Measurements from ENCODE around the gene IGFBPL1.

DNA sequence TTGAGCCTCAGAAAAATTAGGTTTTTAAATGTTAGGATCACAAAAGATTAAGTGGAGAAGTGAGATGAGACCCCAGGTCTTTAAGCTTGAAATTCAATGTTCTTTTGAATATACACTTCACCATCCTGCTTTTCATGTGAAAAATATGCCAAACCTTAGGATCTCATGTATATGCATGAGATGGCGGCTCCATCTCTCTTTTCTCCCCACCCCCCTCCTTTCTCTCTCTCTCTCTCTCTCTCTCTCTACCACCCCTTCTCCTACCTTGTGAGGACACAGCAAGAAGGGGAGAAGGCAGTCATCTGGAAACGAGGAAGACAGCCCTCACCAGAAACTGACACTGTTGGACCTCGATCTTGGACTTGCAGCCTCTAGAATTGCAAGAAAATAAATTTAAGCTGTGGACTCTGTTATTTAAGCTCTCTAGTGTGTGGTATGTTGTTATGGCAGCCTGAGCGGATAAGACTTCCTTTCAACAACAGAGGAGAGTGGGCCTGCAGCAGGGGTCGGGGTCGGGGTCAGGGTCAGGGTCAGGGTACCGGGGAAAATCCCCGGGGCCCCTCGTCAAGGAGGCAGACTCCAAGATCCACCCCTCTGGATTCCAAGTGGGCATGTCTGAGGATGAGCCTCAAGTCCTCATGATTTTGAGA, 48.1 kb downstream of the IGFBPL1 start:
- TF ChIP-seq, protein P1, sequence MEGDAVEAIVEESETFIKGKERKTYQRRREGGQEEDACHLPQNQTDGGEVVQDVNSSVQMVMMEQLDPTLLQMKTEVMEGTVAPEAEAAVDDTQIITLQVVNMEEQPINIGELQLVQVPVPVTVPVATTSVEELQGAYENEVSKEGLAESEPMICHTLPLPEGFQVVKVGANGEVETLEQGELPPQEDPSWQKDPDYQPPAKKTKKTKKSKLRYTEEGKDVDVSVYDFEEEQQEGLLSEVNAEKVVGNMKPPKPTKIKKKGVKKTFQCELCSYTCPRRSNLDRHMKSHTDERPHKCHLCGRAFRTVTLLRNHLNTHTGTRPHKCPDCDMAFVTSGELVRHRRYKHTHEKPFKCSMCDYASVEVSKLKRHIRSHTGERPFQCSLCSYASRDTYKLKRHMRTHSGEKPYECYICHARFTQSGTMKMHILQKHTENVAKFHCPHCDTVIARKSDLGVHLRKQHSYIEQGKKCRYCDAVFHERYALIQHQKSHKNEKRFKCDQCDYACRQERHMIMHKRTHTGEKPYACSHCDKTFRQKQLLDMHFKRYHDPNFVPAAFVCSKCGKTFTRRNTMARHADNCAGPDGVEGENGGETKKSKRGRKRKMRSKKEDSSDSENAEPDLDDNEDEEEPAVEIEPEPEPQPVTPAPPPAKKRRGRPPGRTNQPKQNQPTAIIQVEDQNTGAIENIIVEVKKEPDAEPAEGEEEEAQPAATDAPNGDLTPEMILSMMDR (IDR thresholded peaks at IDR 0.05; ENCODE audit: borderline replicate concordance, extremely low read depth, low read length, poor library complexity, severe bottlenecking) = no peak
- TF ChIP-seq EZH2 (IDR thresholded peaks at IDR 0.05; ENCODE audit: borderline replicate concordance, low read depth, low read length, severe bottlenecking) = no peak
